SJSA1 (cell line): ENCODE data around the gene CLEC11A. TPM values are rescaled to one million over a fixed set of nuclear protein-coding genes. Genes with fewer than 3 reads are reported as not detected.

Experiments used
- DNase-seq, 2 experiments: peaks; one replicate each; pipeline ENCODE4 v3.0.0-alpha.2; 2015 to 2020; ENCODE audit warnings: low spot score in 2 of 2, low read depth in 1 of 2
- H3K27ac ChIP-seq: fragments of 250-450 bp; sonication (Bioruptor Pico); 2 replicates; pipeline ENCODE4 v1.5.1; 2020; ENCODE audit warnings: mild to moderate bottlenecking, moderate library complexity
- H3K27me3 ChIP-seq: fragments of 250-450 bp; sonication (Bioruptor Pico); replicated peaks from 2 replicates; pipeline ENCODE4 v1.5.1; 2020; ENCODE audit warnings: mild to moderate bottlenecking, moderate library complexity
- H3K36me3 ChIP-seq: fragments of 250-450 bp; sonication (Bioruptor Pico); 2 replicates; pipeline ENCODE4 v1.5.1; 2020; ENCODE audit warnings: mild to moderate bottlenecking
- H3K4me1 ChIP-seq: fragments of 250-450 bp; sonication (Bioruptor Pico); replicated peaks from 2 replicates; pipeline ENCODE4 v1.6.1; 2021; ENCODE audit warnings: mild to moderate bottlenecking
- H3K4me3 ChIP-seq: fragments of 250-450 bp; sonication (Bioruptor Pico); 2 replicates; pipeline ENCODE4 v1.5.1; 2020; ENCODE audit warnings: mild to moderate bottlenecking
- H3K9me3 ChIP-seq: fragments of 250-450 bp; sonication (Bioruptor Pico); replicated peaks from 2 replicates; pipeline ENCODE4 v1.5.1; 2020; ENCODE audit warnings: mild to moderate bottlenecking
- total RNA-seq: library from RNA; depleted of rRNA; stranded (reverse); fragments of >200 nt; shearing (Covaris generic); gene quantifications from 2 replicates; pipeline ENCODE4 v1.2.3, GENCODE V29; 2014

CLEC11A gene
- total RNA-seq, 1 experiment from 2014 or later, result 1.7 TPM

GRCh38 chr19:50722201-50723013 is 757 bp upstream of the CLEC11A start:
- no peak overlapping the region for H3K4me3 ChIP-seq
- peaks cover 48% of the 10 kb centered on the region for H3K27me3 ChIP-seq
- peaks cover 4% of the 10 kb centered on the region; the same call in 1 of the 2 replicates for H3K4me1 ChIP-seq
- DNase-seq, result no peak
- peaks cover 7% of the 10 kb centered on the region; the same call in 1 of the 2 replicates for H3K9me3 ChIP-seq
- H3K36me3 ChIP-seq, result no peaks in the 10 kb centered on the region
- H3K27ac ChIP-seq, result no peak overlapping the region

- H3K4me1 ChIP-seq, result peaks cover 4% of the 10 kb centered on the region; the same call in 1 of the 2 replicates
- H3K4me3 ChIP-seq, result peak overlapping the region; percentile 24; the same call in 1 of the 2 replicates
- peak in 1 of 2 experiments; percentile 39 for DNase-seq
- no peak overlapping the region for H3K27ac ChIP-seq
- peaks cover 7% of the 10 kb centered on the region; the same call in 1 of the 2 replicates for H3K9me3 ChIP-seq
- no peaks in the 10 kb centered on the region for H3K36me3 ChIP-seq
- peaks cover 46% of the 10 kb centered on the region for H3K27me3 ChIP-seq
Observed at GRCh38 chr19:50723735-50724521, 764 bp downstream of the CLEC11A start.

- Histone ChIP-seq H3K27me3 (peaks cover 46% of the 10 kb centered on the region), H3K9me3 (peaks cover 7% of the 10 kb centered on the region; the same call in 1 of the 2 replicates), H3K27ac (no peak overlapping the region), H3K4me1 (peaks cover 4% of the 10 kb centered on the region; the same call in 1 of the 2 replicates), H3K4me3 (peak overlapping the region; percentile 29), H3K36me3 (no peaks in the 10 kb centered on the region)
- DNase-seq, result peak; percentile 46 to 80
Observed at GRCh38 chr19:50724522-50725217, 1.5 kb downstream of the CLEC11A start.

GRCh38 chr19:50725218-50725910 is 2.2 kb downstream of the CLEC11A start:
- Histone ChIP-seq H3K27ac (no peak overlapping the region), H3K4me3 (peak overlapping the region; percentile 29), H3K4me1 (peaks cover 4% of the 10 kb centered on the region; the same call in 1 of the 2 replicates), H3K27me3 (peaks cover 46% of the 10 kb centered on the region), H3K36me3 (no peaks in the 10 kb centered on the region), H3K9me3 (peaks cover 7% of the 10 kb centered on the region; the same call in 1 of the 2 replicates)
- no peak for DNase-seq

DNA sequence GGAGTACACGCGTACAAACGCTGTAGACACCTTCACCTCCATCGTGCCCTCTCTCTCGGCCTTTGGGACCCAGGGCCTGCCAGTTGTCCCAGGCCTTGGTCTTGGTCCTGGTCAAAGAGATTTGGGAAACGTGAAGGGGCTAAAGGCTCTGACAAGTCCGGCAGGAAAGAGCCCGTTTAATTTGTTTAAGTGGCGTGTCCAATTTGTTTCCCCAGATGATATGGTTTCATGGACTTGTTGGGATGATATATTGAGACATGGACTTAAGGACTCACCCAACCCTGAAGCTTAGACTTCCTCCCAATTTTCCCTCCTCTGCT is 2.7 kb downstream of the CLEC11A start:
- Histone ChIP-seq H3K27ac (no peak overlapping the region), H3K4me3 (no peak overlapping the region), H3K4me1 (peaks cover 4% of the 10 kb centered on the region; the same call in 1 of the 2 replicates), H3K9me3 (peaks cover 7% of the 10 kb centered on the region; the same call in 1 of the 2 replicates), H3K36me3 (no peaks in the 10 kb centered on the region), H3K27me3 (peaks cover 46% of the 10 kb centered on the region)
- DNase-seq, result no peak

- Histone ChIP-seq H3K36me3 (no peaks in the 10 kb centered on the region), H3K27ac (no peak overlapping the region), H3K27me3 (peaks cover 32% of the 10 kb centered on the region), H3K4me1 (peaks cover 4% of the 10 kb centered on the region; the same call in 1 of the 2 replicates), H3K9me3 (peaks cover 7% of the 10 kb centered on the region; the same call in 1 of the 2 replicates), H3K4me3 (no peak overlapping the region)
- no peak for DNase-seq
Observed at GRCh38 chr19:50728084-50728737, 5.0 kb downstream of the CLEC11A start.

DNA sequence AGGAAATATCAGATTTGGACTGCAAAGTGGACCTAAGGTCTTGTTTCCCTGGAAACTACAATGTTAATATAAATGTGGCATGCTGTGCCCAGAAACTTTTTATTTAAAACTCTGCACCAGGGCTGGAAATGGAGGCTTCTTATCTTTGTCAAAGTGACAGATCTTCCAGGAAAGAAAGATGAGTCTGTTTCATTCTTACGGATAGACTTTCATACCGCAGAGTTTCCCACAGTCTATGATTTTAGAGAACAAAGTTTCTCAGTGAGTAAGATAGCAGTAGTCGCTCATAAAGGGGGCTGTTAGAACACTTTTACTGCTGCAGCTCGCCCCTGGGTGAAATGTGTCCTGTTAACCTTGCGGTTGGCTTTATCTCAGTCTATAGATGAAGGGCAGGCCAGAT is 6.7 kb downstream of the CLEC11A start:
- H3K27me3 ChIP-seq, result peaks cover 19% of the 10 kb centered on the region
- H3K27ac ChIP-seq, result no peak overlapping the region
- no peak overlapping the region for H3K4me3 ChIP-seq
- H3K4me1 ChIP-seq, result peaks cover 4% of the 10 kb centered on the region; the same call in 1 of the 2 replicates
- H3K36me3 ChIP-seq, result no peaks in the 10 kb centered on the region
- DNase-seq, result no peak
- peaks cover 6% of the 10 kb centered on the region; the same call in 1 of the 2 replicates for H3K9me3 ChIP-seq

- Histone ChIP-seq H3K27me3 (peaks cover 45% of the 10 kb centered on the region), H3K27ac (no peak overlapping the region), H3K4me1 (no peaks in the 10 kb centered on the region)
Observed at GRCh38 chr19:50735869-50736268, 12.7 kb downstream of the CLEC11A start.

GRCh38 chr19:50736338-50736737 is 13.2 kb downstream of the CLEC11A start:
- Histone ChIP-seq H3K27ac (no peak overlapping the region), H3K4me3 (no peak overlapping the region), H3K4me1 (no peaks in the 10 kb centered on the region), H3K36me3 (no peaks in the 10 kb centered on the region), H3K27me3 (peaks cover 47% of the 10 kb centered on the region), H3K9me3 (no peaks in the 10 kb centered on the region)
- DNase-seq, result no peak

More at GRCh38 chr19:50735869-50736268, 12.7 kb downstream of the CLEC11A start:
- Histone ChIP-seq H3K9me3 (no peaks in the 10 kb centered on the region), H3K4me3 (no peak overlapping the region), H3K36me3 (no peaks in the 10 kb centered on the region)
- no peak for DNase-seq

DNA sequence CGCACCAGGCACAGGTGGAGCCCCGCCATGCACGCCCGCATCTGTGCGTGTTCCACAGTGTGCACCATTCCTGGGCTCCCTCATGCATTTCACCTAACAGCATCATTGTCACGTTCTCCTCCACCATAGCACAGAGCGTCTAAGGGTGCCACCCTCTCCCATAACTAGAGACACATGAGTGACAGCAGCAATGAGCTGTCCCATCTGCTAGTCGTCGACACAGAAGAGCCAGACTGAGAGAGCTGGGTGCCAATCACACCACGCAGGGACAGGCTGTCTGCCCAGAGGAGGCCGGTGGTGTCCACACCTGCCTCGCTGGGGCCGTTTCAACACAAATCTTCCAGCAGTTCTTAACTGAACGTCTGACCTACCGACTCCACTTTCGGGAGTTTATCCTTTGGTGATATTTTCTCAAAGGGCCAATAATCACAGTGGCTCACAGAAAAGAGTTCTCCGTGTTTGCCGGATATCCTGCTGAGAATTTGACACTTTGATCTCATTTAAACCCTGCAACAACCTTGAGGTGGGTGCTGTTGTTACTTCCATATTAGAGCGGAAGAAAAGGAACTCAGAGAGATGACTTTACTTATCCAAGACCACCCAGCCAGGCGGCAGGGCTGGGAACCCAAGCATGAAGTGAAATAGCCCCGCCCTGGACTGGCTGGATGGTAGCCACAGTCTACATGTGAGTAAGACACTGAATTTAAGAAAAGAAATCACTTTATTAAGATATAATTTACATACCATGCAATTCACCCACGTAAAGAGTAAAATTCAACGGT is 16.2 kb downstream of the CLEC11A start:
- Histone ChIP-seq H3K27me3 (peaks cover 42% of the 10 kb centered on the region), H3K36me3 (no peaks in the 10 kb centered on the region), H3K9me3 (no peaks in the 10 kb centered on the region), H3K4me3 (no peak overlapping the region), H3K4me1 (no peaks in the 10 kb centered on the region), H3K27ac (no peak overlapping the region)
- DNase-seq, result no peak

GRCh38 chr19:50739914-50740426 is 16.8 kb downstream of the CLEC11A start:
- Histone ChIP-seq H3K9me3 (no peaks in the 10 kb centered on the region), H3K4me3 (no peak overlapping the region), H3K36me3 (no peaks in the 10 kb centered on the region), H3K27ac (no peak overlapping the region), H3K4me1 (no peaks in the 10 kb centered on the region), H3K27me3 (peaks cover 42% of the 10 kb centered on the region)
- DNase-seq, result no peak
